GM12872 (cell line): Measurements from ENCODE around the gene CDC25C.

ENCODE experiments used
- CTCF ChIP-seq: IDR thresholded peaks from 3 replicates; pipeline ENCODE4 v1.5.1; 2011; ENCODE audit warnings: low read depth, mild to moderate bottlenecking, low read length, moderate library complexity; ENCODE audit not compliant: insufficient read depth

CDC25C gene

GRCh38 chr5:138331449-138332368 lies at the start of gene CDC25C:
CDC25C (minus strand) TSS chr5:138331804; CDS start chr5:138331180, 624 bp downstream.
- TF ChIP-seq CTCF: no peak

DNA sequence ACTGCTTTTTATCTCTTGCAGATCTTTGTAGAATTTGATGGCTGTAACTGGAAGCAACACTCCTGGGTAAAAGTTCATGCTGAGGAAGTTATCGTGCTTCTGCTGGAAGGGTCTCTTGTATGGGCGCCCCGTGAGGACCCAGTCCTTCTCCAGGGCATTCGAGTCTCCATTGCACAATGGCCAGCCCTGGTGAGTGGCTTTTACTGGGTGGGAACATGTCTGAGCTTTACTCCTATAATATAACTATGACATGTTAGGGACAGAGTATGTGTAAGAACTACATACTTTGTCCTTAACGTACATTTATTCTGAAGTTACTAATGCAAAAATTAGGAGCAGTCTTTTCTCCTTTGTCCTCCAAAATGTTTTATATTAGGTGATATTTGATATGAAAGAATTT lies 41.0 kb upstream of the CDC25C start:
- TF ChIP-seq CTCF: no peak

GRCh38 chr5:138372225-138372624 lies 40.6 kb upstream of the CDC25C start:
- TF ChIP-seq CTCF: no peak

GRCh38 chr5:138371454-138371853 lies 39.9 kb upstream of the CDC25C start:
- no peak for TF ChIP-seq CTCF

GRCh38 chr5:138370537-138370936 lies 38.9 kb upstream of the CDC25C start:
- TF ChIP-seq CTCF: no peak

DNA sequence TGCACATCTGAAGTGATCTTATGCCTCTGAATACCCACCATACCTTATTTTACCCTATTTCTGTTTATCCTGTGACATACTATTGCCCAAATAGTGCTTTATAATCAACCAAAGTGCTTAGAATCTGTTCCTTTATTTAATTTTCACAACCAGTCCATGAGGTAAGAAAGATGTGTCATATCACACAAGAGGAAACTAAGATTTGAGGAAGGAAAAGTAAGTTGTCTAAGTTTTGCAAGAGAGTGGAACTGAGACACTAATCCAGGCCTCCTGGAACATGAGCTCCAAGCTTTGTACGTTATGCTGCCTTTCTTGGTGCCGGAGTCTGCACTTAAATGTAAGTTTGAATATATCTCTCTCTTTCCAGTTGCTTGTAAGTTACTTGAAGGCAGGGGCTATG lies 38.1 kb upstream of the CDC25C start:
- TF ChIP-seq CTCF: no peak

GRCh38 chr5:138369261-138369660 lies 37.7 kb upstream of the CDC25C start:
- no peak for TF ChIP-seq CTCF
